Esophagus (tissue), 2 donors: Measurements from ENCODE around the gene SLC17A7. TPM values are rescaled to one million over a fixed set of nuclear protein-coding genes. Genes with fewer than 3 reads are reported as not detected.

Experiments
- H3K27ac ChIP-seq, 2 donors: one replicate each; pipeline ENCODE4 v1.5.1; 2013; ENCODE audit warnings: low read depth in 2 of 2, mild to moderate bottlenecking in 2 of 2, inconsistent platforms in 1 of 2, low read length in 1 of 2, moderate library complexity in 1 of 2
- H3K27me3 ChIP-seq, 2 donors: one replicate each; pipeline ENCODE4 v1.6.1; 2013; ENCODE audit warnings: low read length in 2 of 2, control low read depth in 1 of 2, mild to moderate bottlenecking in 1 of 2; ENCODE audit not compliant: insufficient read depth in 2 of 2, control insufficient read depth in 1 of 2
- H3K36me3 ChIP-seq, 2 donors: one replicate each; pipeline ENCODE4 v1.6.1; 2013; ENCODE audit warnings: low read length in 1 of 2; ENCODE audit not compliant: control insufficient read depth in 2 of 2, insufficient read depth in 2 of 2
- H3K4me1 ChIP-seq, 2 donors: one replicate each; pipeline ENCODE4 v1.6.1; 2013; ENCODE audit warnings: low read length in 1 of 2; ENCODE audit not compliant: control insufficient read depth in 2 of 2, insufficient read depth in 2 of 2
- H3K4me3 ChIP-seq, 2 donors: one replicate each; pipeline ENCODE4 v1.5.1; 2013; ENCODE audit warnings: low read length in 2 of 2, mild to moderate bottlenecking in 2 of 2, low read depth in 1 of 2, moderate library complexity in 1 of 2
- H3K9me3 ChIP-seq, 2 donors: one replicate each; pipeline ENCODE4 v1.6.1; 2013; ENCODE audit warnings: mild to moderate bottlenecking in 2 of 2, low read depth in 1 of 2, low read length in 1 of 2, moderate library complexity in 1 of 2; ENCODE audit not compliant: control insufficient read depth in 2 of 2, insufficient read depth in 1 of 2
- WGBS, 2 donors: extraction: QIAGEN DNeasy Blood & Tissue Kit; methylation state at CpG; one replicate each; pipeline ENCODE4 v1.1.7; 2013; 5-methylcytosine and 5-hydroxymethylcytosine counted together
- polyA plus RNA-seq, 2 donors: library from polyadenylated mRNA; stranded (reverse); fragments of 200-250 nt; gene quantifications; one replicate each; pipeline ENCODE4 v1.2.3, GENCODE V29; 2013
- donor health status: healthy with polysubstance abuse.
- donor health status: Bipolar disorder and iron deficiency.

SLC17A7 gene
- polyA plus RNA-seq, 2 donors, result 0.28 to 0.29 TPM

DNA sequence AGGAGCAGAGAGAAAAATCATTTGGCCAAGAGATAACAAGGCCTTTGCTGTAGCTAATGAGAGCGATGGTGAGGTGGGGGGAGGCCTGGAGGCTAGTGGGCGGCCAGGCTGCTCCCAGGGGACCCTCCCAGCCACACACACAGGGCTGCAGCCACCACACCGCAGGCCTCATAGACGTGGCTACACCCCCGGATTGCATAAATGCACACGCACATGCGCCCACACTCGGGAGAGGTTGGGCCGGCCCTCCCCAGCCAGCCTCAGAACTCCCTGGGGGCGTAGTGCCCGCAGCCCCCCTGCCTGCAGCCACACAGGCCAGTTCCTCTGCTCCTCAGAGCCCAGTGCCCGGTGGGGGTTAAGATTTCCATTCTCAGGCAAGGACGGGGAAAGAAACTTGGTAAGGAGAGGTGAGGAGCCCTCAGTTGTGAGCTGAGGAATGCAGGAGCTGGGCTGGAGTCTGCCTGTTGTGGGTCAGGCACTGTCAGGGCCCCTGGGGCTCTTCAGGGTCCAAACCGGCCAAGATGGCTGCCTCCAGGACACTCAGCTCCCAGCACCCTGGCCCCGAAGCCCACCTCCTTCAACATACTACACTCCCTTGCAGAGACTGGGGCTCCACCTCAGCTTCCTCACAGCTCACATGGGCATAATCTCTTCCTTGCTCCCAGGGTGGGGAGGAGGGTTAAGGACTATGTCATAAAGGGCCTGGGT, 26.1 kb downstream of the SLC17A7 start:
- Histone ChIP-seq H3K27ac (no peak overlapping the region), H3K4me1 (no peaks in the 10 kb centered on the region), H3K36me3 (no peaks in the 10 kb centered on the region), H3K4me3 (no peak overlapping the region), H3K27me3 (no peaks in the 10 kb centered on the region), H3K9me3 (no peaks in the 10 kb centered on the region)
- WGBS, 2 donors, result 61% methylated on average over 15 of the region's 15 CpGs

DNA sequence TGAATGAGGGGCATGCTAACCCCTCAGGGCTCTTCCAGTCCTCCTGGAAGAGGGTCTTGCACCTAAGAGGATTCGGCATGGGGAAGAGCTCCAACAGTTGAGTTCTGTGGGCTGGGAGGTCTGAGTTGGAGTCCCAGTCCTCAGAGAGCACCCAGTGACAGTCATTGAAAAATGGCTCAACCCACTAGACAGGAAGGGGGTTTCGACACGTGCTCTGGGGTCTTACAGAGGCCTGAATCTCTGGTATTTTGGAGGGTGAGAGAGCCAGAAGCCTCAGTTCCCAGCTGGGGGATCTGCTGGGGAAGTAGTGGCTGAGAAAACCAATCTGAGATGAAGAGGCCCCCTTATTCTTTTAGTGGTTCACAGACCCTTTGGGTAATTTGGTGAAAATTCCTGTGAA, 27.1 kb downstream of the SLC17A7 start:
- no peak overlapping the region for H3K4me3 ChIP-seq
- H3K27ac ChIP-seq, result no peak overlapping the region
- no peaks in the 10 kb centered on the region for H3K27me3 ChIP-seq
- no peaks in the 10 kb centered on the region for H3K4me1 ChIP-seq
- WGBS, 2 donors, result 89 to 91% methylated on average over 3 of the region's 3 CpGs
- no peaks in the 10 kb centered on the region for H3K36me3 ChIP-seq
- no peaks in the 10 kb centered on the region for H3K9me3 ChIP-seq

DNA sequence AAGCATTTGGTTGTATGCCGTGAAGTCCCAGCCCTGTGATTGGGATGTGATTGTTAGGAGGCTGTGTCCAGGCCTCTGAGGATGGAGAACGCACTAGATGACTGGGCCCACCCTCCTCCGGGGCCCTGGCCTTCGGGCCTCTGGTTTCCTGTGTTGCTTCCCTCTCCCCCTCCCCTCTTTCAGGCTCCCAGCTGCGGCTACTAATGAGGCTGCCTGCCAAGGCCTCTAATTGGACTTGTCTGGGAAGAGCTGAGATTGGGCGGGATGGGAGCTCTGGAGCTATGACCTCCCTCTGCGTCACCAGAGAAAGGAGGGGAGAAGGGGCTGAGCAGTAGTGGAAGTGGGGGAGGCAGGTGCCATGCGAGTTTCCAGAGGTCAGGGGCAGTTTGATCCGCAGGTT, 28.0 kb downstream of the SLC17A7 start:
- Histone ChIP-seq H3K36me3 (no peaks in the 10 kb centered on the region), H3K4me3 (no peak overlapping the region), H3K27ac (no peak overlapping the region), H3K9me3 (no peaks in the 10 kb centered on the region), H3K27me3 (no peaks in the 10 kb centered on the region), H3K4me1 (no peaks in the 10 kb centered on the region)
- 68 to 74% methylated on average over 9 of the region's 9 CpGs for WGBS, 2 donors

DNA sequence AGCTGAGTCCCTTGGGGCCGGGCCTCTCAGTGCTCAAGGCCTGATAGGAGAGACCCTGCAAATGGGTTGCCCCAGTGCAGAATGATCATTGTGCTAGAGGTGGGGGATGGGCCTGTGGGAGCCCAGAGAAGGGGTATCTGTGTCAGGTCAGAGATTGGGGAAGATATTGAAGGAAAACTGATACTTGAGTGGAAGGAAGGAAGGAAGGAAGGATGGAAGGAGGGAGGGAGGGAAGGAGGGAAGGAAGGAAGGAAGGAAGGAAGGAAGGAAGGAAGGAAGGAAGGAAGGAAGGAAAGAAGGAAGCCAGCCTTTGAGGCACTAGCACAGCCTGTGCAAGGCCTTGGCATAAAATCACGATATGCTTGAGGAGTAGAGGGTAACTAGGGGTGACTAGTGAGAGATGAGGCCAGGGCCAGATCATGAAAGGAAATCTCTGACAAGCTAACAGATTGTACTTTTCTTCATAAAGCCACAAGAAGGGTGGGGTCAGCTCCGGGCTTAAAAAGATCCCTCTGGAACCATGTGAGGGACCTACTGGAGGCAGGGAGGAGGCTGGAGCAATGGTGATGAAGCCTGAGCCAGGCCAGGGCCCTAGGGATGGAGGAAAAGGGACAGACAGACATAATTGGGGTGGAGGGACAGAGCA, 29.5 kb downstream of the SLC17A7 start:
- H3K9me3 ChIP-seq, result no peaks in the 10 kb centered on the region
- H3K27ac ChIP-seq, result no peak overlapping the region
- H3K27me3 ChIP-seq, result no peaks in the 10 kb centered on the region
- 74 to 76% methylated on average over 3 of the region's 3 CpGs for WGBS, 2 donors
- H3K4me1 ChIP-seq, result no peaks in the 10 kb centered on the region
- no peaks in the 10 kb centered on the region for H3K36me3 ChIP-seq
- no peak overlapping the region for H3K4me3 ChIP-seq

DNA sequence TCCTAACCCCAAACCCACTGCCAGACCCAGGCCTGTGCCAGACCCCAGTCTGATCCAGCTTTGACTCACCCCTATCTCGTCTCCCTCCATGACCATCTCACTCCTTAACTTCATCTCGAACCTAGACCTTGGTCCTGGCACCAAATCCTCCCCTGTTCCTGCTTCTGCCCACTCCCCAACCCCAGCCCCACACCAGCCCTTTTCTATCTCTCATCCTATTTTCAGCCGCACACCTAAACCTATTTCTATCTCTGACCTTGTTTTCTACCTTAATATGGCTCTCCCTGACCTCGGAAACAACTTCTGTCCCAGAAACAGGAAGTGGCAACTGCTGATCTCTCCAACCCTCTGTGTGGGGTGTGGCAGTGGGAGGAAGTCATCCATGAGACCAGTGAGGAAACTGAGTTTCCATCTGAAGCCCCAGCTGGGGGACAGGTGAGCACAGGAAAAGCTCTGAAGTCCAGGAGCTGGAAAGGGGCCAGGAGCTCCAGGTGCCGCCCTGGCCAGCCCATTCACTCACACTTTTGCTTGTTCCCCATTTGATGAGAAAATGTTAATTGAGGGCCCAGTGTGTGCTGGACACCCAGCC, 31.8 kb downstream of the SLC17A7 start:
- H3K9me3 ChIP-seq, result no peaks in the 10 kb centered on the region
- H3K4me1 ChIP-seq, result no peaks in the 10 kb centered on the region
- no peaks in the 10 kb centered on the region for H3K27me3 ChIP-seq
- WGBS, 2 donors, result 66 to 70% methylated on average over 5 of the region's 5 CpGs
- no peaks in the 10 kb centered on the region for H3K36me3 ChIP-seq
- H3K4me3 ChIP-seq, result no peak overlapping the region
- no peak overlapping the region for H3K27ac ChIP-seq

DNA sequence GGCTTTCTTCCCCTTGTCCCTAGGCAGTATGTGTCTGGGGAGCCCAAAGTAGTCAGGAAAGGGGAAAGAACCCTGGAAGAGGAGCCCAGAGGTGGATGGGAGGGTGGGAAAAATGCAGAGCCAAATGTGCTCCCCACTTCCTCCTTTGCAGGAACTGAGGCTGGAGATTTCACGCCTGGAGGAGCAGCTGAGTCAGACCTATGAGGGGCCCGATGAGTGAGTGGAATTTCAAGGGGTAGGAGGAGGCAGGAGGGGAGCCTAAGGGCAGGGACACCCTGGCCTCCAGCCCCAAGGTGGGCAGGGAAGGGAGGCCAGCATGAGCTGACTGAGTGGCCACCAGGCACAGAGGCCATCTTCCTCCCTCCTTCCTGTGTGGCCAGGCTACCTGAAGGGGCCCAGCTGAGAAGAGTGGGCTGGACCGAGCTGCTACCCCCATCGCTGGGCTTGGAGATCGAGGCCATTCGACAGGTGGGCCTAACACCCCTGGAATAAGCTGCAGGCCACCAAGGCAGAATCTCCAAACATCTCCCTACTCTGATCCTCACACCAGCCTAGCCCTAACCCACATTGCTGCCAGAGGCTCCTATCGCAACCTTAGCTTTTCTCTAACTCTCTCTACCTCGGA, 32.4 kb downstream of the SLC17A7 start:
- Histone ChIP-seq H3K4me3 (no peak overlapping the region), H3K27me3 (no peaks in the 10 kb centered on the region), H3K4me1 (no peaks in the 10 kb centered on the region), H3K36me3 (no peaks in the 10 kb centered on the region), H3K27ac (no peak overlapping the region), H3K9me3 (no peaks in the 10 kb centered on the region)
- WGBS, 2 donors, result 71 to 74% methylated on average over 8 of the region's 8 CpGs

DNA sequence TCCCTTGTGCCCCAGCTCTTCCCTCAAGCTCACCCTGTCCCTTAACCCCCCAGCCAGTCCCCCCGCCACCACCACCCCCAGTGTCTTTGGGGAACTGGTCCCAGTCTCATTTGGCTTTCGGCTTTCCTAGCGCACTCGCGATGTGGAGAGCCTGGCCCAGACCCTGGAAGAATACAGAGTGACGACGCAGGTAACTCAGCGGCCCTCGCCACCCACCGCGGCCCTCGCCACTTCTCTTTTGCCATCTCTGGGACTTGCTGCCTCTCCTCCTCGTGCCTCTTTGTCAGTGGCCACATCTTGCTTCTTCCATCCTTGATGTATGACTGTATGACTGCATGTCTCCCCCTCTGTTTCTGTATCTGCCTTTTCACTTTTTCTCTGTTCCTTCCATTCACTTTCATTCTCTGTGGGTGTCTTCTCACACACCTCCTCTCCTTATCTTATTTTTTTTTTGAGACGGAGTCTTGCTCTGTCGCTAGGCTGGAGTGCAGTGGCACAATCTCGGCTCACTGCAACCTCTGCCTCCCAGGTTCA, 33.8 kb downstream of the SLC17A7 start:
- H3K27me3 ChIP-seq, result no peaks in the 10 kb centered on the region
- H3K27ac ChIP-seq, result no peak overlapping the region
- no peaks in the 10 kb centered on the region for H3K4me1 ChIP-seq
- H3K36me3 ChIP-seq, result no peaks in the 10 kb centered on the region
- WGBS, 2 donors, result 89 to 92% methylated on average over 16 of the region's 16 CpGs
- H3K4me3 ChIP-seq, result no peak overlapping the region
- no peaks in the 10 kb centered on the region for H3K9me3 ChIP-seq

DNA sequence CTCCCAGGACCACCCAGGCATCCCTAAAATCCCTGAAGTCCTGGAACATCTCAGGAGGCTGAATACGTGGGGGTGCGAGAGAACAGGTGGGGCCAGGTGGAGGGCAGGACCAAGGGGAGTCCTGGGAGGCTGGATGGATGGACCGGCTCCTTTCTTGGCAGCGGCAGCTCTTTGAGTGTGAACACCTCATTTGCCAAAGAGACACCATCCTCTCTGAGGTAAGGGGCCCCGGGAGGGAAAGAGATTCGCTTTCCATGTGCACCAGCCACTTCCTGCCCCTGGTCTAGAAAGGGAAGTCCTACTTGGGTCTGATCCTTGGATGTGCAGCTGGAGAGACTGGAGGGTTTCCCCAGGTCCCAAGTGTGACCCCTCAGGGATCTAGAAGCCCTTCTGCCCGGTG, 34.2 kb downstream of the SLC17A7 start:
- Histone ChIP-seq H3K9me3 (no peaks in the 10 kb centered on the region), H3K4me3 (no peak overlapping the region), H3K27ac (no peak overlapping the region), H3K36me3 (no peaks in the 10 kb centered on the region), H3K27me3 (no peaks in the 10 kb centered on the region), H3K4me1 (no peaks in the 10 kb centered on the region)
- WGBS, 2 donors, result 68 to 69% methylated on average over 7 of the region's 7 CpGs

DNA sequence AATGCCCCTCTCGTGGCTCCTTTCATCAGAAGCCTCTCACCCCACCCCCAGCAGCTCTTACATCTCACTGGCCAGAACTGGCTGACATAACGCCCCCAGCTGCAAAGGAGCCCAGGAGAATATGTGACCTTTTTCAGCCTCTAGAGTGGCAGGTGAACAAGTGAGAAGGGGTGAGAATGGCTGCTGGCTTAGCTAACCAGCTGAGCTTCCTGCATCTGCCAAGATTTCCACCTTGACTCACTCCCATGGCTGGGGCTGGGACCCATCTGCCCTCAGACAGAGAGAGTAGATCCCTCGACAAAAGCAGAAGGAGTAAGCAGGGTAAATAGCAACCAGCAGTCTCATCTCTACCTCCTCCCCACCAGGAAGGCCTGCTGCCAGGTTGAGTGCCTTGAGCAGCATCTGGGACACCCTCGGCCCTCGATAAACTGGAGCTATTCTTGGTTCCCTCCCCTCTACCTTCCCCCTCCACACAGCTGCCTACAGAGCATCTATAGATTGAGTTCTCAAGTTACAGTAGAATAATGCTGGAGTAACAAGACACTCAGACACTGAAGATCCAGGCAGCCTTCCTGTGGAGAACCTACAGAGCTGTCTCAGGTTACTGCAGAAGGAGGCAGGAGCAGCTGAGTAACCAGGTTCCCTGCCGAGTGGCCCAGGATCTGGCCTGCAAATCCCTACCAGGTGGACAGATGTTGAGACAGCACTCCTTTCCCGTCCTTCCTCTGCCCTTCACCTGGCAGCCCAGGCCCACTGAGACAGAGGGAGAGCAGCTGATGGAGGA, 37.7 kb downstream of the SLC17A7 start:
- Histone ChIP-seq H3K27ac (no peak overlapping the region), H3K36me3 (no peaks in the 10 kb centered on the region), H3K27me3 (no peaks in the 10 kb centered on the region), H3K4me3 (no peak overlapping the region), H3K9me3 (no peaks in the 10 kb centered on the region), H3K4me1 (no peaks in the 10 kb centered on the region)
- 57 to 65% methylated on average over 7 of the region's 7 CpGs for WGBS, 2 donors
